ENCODE measurements around the gene FOXF1. TPM values are rescaled to one million over a fixed set of nuclear protein-coding genes. Genes with fewer than 3 reads are reported as not detected.

Gene FOXF1
- total and polyA plus RNA-seq, 9 donors = 0.22 to 1.5 (median 0.45) TPM

- intact Hi-C loops (cut with DNase I) = no loop called here
- Histone ChIP-seq H3K4me1 (ENCODE audit: insufficient read depth) (peaks cover 12% of the 10 kb centered on the region), H3K36me3 (no peaks in the 10 kb centered on the region), H3K4me3 (peak overlapping the region; percentile 59), H3K27ac (no peak overlapping the region), H3K27me3 (peaks cover 11% of the 10 kb centered on the region), H3K9me3 (no peaks in the 10 kb centered on the region)
- 8 to 16% (median 15%) methylated on average over 37 of the region's 37 CpGs for WGBS, 3 donors
- TF ChIP-seq EP300 (IDR thresholded peaks at IDR 0.05) = no peak
- TF ChIP-seq CTCF (IDR thresholded peaks at IDR 0.05) = no peak
- no peak for TF ChIP-seq POLR2A (IDR thresholded peaks at IDR 0.05)
- DNase-seq = no peak
Observed at GRCh38 chr16:86507173-86508027, 2.9 kb upstream of the FOXF1 start.

DNA sequence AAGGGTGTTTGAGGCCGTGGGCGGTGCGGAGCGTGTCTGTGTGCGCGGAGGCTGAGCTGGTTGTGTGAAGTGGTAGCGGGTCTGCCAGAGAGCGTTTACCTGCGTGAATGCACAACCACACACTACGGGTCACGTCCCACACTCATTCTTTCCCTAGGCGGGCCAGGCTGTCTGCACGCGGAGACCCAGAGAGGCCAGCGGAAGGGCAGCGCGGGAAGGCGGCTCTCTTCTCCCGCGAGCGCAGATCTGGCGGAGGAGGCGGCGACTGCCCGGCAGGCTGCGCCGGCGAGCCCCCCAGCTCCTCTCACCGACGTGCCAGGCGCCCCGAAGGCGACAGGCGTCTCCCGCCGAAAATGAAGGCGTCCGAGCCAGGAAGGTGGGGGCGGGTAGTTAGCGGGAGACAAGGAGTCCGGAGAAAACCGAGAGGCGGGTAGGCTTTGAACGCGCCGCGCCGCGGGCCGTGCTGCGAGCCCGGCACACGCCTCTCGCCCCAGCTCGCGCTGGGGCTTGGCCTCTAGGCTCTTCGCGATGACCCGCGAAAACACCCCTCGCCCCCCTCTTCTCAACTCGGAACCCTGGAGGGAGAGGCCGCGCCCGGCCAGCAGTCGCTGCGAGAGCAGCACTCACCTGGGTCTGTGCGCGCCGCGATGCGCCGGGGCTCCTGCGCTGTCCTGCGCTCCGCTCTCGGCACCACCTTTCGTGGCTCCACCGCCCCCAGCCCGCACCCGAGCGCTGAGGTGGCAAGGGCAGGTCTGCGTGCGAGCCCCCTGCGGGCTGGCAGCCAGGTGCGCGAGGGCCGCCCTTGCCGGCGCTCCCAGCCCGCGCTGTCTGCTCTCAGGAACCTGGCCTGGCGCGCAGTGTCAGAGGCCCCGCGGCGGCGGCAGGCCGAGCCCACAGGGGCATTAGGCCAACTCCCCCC lies 2.0 kb upstream of the FOXF1 start:
- Histone ChIP-seq H3K27ac (no peak overlapping the region), H3K9me3 (no peaks in the 10 kb centered on the region), H3K27me3 (peaks cover 17% of the 10 kb centered on the region), H3K36me3 (no peaks in the 10 kb centered on the region), H3K4me1 (ENCODE audit: insufficient read depth) (peaks cover 12% of the 10 kb centered on the region), H3K4me3 (peak overlapping the region; percentile 59)
- intact Hi-C loops (cut with DNase I) = no loop called here
- TF ChIP-seq CTCF (IDR thresholded peaks at IDR 0.05) (no peak), EP300 (IDR thresholded peaks at IDR 0.05) (no peak), POLR2A (IDR thresholded peaks at IDR 0.05) (no peak)
- DNase-seq = no peak
- WGBS, 3 donors = 1 to 3% (median 2%) methylated on average over 77 to 99 of the region's 99 CpGs

GRCh38 chr16:86508947-86509758 lies 1.2 kb upstream of the FOXF1 start:
- TF ChIP-seq CTCF (IDR thresholded peaks at IDR 0.05) (no peak), EP300 (IDR thresholded peaks at IDR 0.05) (no peak), POLR2A (IDR thresholded peaks at IDR 0.05) (no peak)
- Histone ChIP-seq H3K9me3 (no peaks in the 10 kb centered on the region), H3K36me3 (no peaks in the 10 kb centered on the region), H3K27me3 (peaks cover 18% of the 10 kb centered on the region), H3K4me3 (peak overlapping the region; percentile 59), H3K4me1 (ENCODE audit: insufficient read depth) (peaks cover 12% of the 10 kb centered on the region), H3K27ac (peak overlapping the region; percentile 7 to 31)
- intact Hi-C loops (cut with DNase I) = no loop called here
- peak in 4 of 5 donors; percentile 19 to 57 (median 50) for DNase-seq
- WGBS, 3 donors = 0 to 1% (median 0%) methylated on average over 48 to 79 of the region's 79 CpGs
